ENCODE data around the gene MAN2A1. TPM values are rescaled to one million over a fixed set of nuclear protein-coding genes. Genes with fewer than 3 reads are reported as not detected.
"Not testable (repeated sequence)": the region's sequence is repeated elsewhere in the genome, so short reads cannot be mapped to it uniquely, and the experiment has no call there.

Gene MAN2A1
- total RNA-seq, 1 donor from 2014 or later = 105 TPM

- DNase-seq (ENCODE audit: low spot score) = no peak
These were observed 135.7 kb downstream of the MAN2A1 start for GRCh38 chr5:109825450-109825849.

GRCh38 chr5:109826426-109826825 is 136.7 kb downstream of the MAN2A1 start:
- no peak for DNase-seq (ENCODE audit: low spot score)

- DNase-seq (ENCODE audit: low spot score) = no peak
These were observed 139.6 kb downstream of the MAN2A1 start for GRCh38 chr5:109829331-109829730.

- DNase-seq (ENCODE audit: low spot score) = no peak
These were observed 141.3 kb downstream of the MAN2A1 start for GRCh38 chr5:109830955-109831502.

GRCh38 chr5:109832207-109833188 is 142.8 kb downstream of the MAN2A1 start:
- DNase-seq (ENCODE audit: low spot score) = not testable (repeated sequence)

- DNase-seq (ENCODE audit: low spot score) = no peak
These were observed 144.2 kb downstream of the MAN2A1 start for GRCh38 chr5:109833946-109834345.

- no peak for DNase-seq (ENCODE audit: low spot score)
These were observed 146.6 kb downstream of the MAN2A1 start for GRCh38 chr5:109836280-109836679.

GRCh38 chr5:109837231-109837861 is 147.6 kb downstream of the MAN2A1 start:
- no peak for DNase-seq (ENCODE audit: low spot score)

- DNase-seq (ENCODE audit: low spot score) = no peak
These were observed 148.4 kb downstream of the MAN2A1 start for GRCh38 chr5:109838157-109838556.

GRCh38 chr5:109844148-109844547 is 154.4 kb downstream of the MAN2A1 start:
- DNase-seq (ENCODE audit: low spot score) = no peak

GRCh38 chr5:109844695-109845094 is 155.0 kb downstream of the MAN2A1 start:
- no peak for DNase-seq (ENCODE audit: low spot score)

GRCh38 chr5:109848130-109848529 is 158.4 kb downstream of the MAN2A1 start:
- DNase-seq (ENCODE audit: low spot score) = no peak

GRCh38 chr5:109849478-109850088 is 159.9 kb downstream of the MAN2A1 start:
- no peak for DNase-seq (ENCODE audit: low spot score)

- peak; percentile 44 for DNase-seq (ENCODE audit: low spot score)
These were observed 162.8 kb downstream of the MAN2A1 start for GRCh38 chr5:109852371-109853155.

- no peak for DNase-seq (ENCODE audit: low spot score)
These were observed 163.7 kb downstream of the MAN2A1 start for GRCh38 chr5:109853377-109853776.

- no peak for DNase-seq (ENCODE audit: low spot score)
These were observed 165.3 kb downstream of the MAN2A1 start for GRCh38 chr5:109855056-109855455.

GRCh38 chr5:109857405-109858031 is 167.8 kb downstream of the MAN2A1 start:
- no peak for DNase-seq (ENCODE audit: low spot score)

- DNase-seq (ENCODE audit: low spot score) = no peak
These were observed 169.8 kb downstream of the MAN2A1 start for GRCh38 chr5:109859537-109859936.

- DNase-seq (ENCODE audit: low spot score) = no peak
These were observed 172.6 kb downstream of the MAN2A1 start for GRCh38 chr5:109862301-109862700.

GRCh38 chr5:109863752-109864151 is 174.0 kb downstream of the MAN2A1 start:
- no peak for DNase-seq (ENCODE audit: low spot score)

GRCh38 chr5:109865637-109866036 is 175.9 kb downstream of the MAN2A1 start:
- no peak for DNase-seq (ENCODE audit: low spot score)
